Sigmoid colon (tissue), 3 donors: ENCODE measurements around the gene GSDMA.

Experiments used
- CTCF ChIP-seq, 4 experiments: fragments of 450-650 bp in 3 of 4; fragments of 200-600 bp in 1 of 4; IDR thresholded peaks; one replicate each; pipeline ENCODE4 v1.5.1; 2016 to 2019; ENCODE audit warnings: antibody characterized with exemption in 4 of 4, mild to moderate bottlenecking in 3 of 4, moderate library complexity in 2 of 4
- POLR2A ChIP-seq, 2 donors: fragments of 450-650 bp; IDR thresholded peaks; one replicate each; pipeline ENCODE4 v1.6.1; 2016; ENCODE audit warnings: antibody characterized with exemption in 2 of 2, mild to moderate bottlenecking in 2 of 2, moderate library complexity in 2 of 2

- TF ChIP-seq POLR2A (IDR thresholded peaks at IDR 0.05) (no peak), CTCF (IDR thresholded peaks at IDR 0.05) (no peak)
These were observed 38.1 kb upstream of the GSDMA start for GRCh38 chr17:39924691-39925055.
